Cortex of kidney (tissue), 1 donor: Measurements from ENCODE around the gene JAK2.

ENCODE experiments used
- DNase-seq: peaks from one replicate; lab custom pipeline; 2025; lab: John Stamatoyannopoulos, UW

The JAK2 gene

DNA sequence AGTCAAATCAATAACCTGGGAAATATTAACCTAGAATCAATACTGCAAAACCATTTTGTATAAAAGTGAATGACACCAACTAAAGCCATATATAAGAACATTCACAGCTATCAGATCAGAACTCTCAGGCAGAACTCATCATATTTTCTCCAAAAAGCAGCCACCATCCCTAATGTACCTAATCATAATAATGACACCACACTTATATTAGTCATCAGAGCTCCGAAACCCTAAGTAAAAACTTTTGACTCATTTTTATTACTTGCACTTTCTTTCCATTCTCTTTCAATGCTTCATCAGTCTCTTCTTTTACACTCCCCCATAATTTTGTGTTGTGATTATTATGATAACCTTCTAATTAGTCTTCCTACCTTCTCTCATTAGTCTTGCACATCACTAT is 155.1 kb downstream of the JAK2 start:
- DNase-seq: no peak

DNA sequence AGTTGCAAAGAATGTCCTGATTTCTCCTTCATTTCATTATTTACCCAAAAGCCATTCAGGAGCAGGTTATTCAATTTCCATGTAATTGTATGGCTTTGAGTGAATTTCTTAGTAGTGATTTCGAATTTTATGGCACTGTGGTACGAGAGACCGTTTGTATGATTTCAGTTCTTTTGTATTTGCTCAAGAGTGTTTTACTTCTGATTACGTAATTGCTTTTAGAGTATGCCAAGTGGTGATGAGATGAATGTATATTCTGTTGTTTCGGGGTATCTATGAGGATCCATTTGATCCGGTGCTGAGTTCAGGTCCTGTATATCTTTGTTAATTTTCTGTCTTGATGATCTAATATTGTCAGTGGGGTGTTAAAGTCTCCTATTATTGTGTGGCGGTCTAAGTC is 159.1 kb downstream of the JAK2 start:
- DNase-seq: no peak

DNA sequence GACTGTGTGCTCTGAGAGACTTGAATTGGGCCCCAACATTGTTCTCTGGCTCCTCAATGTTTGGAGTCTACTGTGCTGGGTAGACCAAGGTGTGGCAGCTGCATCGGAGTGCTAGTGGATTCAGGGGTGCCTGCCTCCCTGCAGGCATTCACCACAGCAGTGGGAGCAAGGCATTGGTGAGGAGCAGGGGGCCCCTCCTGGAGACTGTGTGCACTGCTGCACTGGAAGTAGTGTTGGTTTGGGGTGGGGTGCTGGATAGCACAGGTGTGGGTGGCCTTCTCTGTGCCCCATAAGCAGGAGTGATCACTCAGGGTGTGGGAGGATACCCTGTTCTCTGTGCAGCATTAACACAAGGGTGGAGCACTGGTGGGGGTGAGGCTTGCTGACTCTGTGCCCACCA is 161.2 kb downstream of the JAK2 start:
- no peak for DNase-seq
